GM18519 (cell line): ENCODE data around the gene ANKRD55.
"Not testable (repeated sequence)": the region's sequence is repeated elsewhere in the genome, so short reads cannot be mapped to it uniquely, and the experiment has no call there.

Experiments
- ATAC-seq: cut with Tn5 transposase; IDR thresholded peaks from one replicate; pipeline ENCODE4 v1.9.1; 2021; ENCODE audit warnings: mild to moderate bottlenecking, moderate library complexity; ENCODE audit not compliant: unreplicated experiment, low FRiP score

ANKRD55 gene

DNA sequence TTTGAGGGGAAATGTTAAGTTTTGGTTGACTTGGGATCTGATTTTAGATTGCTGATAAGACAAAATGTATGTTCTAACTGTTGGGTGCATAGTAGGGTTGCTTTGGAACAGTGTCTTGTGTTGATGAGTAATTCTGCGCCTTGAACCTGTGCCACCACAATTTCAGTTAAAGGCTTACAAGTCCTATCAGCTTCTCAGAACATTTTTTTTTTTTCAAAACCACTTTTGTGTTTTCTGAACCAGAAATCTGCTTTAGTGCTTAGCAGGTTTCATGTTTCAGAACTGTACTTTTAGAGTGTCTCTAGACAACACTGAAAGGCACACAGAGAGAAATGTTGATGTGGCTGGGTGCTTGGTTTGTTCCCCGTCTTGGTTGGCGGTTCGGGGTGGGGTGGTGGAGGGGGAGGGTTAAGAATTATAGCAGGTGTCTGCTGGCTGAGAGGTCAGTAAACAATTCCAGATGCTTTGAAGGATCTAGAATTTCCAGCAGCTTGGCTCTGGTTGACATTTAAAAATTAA, 84.6 kb downstream of the ANKRD55 start:
- peak; percentile 85 for ATAC-seq

DNA sequence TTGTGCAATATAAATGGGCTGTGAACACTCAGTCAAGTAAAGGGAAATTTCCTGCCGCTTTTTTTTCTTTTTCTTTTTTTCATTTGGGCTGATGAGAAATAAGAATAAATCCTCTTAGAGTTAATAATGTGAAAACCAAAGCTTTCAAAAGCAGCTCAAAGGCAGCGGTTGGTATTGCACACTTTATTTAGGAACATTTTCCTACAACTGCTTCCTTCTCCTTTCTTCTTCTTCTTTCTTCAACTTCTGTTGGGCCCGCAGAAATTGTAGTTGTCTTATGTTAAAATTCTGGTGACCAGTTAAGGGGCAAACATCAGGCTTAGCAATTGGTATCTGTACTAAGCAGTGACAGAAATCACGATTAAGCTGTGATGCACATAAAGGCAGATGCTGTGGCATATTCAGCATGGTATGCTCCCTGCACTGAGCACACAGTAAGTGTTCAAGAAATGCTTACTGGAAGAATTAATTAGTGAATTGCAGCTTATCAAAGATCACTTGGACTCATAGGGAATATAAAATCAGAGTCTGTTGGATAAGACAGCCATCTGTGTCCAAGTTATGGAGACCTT, 85.4 kb downstream of the ANKRD55 start:
- ATAC-seq, result no peak

DNA sequence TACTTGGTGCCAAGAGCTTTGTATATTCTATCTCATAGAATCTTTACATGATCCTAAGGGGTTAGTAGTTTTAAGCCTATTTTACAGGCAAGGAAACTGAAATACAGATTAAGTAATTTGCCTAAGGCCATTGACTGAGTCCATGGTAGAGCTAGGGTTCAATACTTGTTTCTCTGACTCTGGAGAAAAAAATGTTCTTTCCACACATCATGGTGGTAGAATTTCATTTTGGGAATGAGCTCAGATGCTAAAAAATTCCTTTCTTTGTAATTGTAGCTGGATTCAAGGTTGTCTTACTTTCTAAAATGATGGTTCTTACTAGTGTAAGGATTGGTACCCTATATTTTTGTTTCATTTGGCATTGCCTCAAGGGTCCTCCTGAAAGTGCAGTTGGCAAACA, 86.0 kb downstream of the ANKRD55 start:
- ATAC-seq, result no peak

DNA sequence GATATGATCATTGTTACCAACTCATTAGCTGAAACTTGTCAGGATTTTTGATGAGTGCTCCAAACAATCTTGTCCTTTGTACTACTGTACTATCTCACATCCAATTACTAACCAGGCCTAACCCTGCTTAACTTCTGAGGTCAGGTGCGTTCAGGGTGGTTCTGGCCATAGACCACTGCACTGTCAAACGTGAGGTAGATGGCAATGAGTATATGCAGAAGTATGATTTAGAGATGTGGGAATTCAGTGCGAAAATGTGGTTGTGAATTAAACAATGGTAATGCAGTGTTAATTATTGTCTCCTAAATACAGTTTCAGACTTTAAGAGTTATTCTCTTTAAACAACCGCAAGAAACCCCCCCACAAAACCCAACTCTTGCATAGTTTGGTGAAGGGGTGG, 86.5 kb downstream of the ANKRD55 start:
- ATAC-seq, result no peak

DNA sequence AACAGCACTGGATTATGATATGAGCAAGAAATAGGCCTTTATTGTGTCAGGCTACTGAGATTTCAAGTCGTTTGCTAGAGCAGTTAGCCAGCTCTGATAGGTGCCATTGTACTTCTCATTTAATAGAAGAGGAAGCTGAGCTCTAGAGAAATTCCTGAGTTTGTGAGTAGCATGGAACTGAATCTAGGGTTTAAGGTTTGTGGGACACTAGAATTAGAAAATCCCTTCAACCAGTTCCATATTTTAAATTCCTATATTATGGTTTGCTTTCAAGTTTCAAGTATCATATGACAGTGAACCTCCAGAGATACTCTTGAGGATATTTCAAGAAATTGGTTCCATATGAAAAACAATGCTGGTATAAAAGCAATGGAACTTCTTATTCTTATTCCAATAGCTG, 87.6 kb downstream of the ANKRD55 start:
- no peak for ATAC-seq

DNA sequence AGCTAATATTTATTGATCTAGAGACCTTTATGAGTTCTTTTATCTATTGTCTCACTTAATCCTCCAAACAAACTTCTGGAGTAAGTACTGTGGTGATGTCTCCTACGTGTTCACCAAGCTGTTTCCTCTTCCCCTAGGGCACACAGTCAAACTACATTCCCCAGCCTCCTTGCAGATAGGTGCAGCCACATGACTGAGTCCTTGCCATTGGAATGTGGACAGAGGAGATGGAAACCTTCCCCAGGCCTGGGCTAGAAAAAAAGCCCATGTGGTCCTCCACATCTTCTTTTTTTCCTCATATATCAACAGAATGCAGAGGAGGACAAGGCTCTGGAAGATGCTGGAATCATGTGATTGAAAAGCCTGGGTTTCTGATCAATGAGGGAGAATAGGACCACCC, 88.0 kb downstream of the ANKRD55 start:
- ATAC-seq, result no peak

DNA sequence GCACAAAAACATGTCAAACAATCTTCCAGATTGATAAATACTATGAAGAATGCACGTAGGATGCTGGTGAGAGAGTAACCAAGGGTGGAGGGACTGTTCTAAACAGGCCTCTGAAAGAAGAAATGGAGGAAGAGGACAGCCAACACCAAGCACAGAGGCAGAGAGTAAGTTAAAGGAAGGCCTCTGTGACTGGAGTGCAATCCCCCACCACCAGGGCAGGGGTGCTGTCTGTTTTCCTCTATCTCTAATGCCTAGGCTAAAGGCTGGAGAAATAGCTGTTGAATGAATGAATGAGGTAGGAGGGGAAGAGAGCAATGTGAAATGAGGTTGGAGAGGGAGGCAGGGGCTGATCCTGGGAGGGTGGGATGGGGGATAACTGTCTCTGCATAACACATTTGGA, 88.9 kb downstream of the ANKRD55 start:
- ATAC-seq, result no peak

DNA sequence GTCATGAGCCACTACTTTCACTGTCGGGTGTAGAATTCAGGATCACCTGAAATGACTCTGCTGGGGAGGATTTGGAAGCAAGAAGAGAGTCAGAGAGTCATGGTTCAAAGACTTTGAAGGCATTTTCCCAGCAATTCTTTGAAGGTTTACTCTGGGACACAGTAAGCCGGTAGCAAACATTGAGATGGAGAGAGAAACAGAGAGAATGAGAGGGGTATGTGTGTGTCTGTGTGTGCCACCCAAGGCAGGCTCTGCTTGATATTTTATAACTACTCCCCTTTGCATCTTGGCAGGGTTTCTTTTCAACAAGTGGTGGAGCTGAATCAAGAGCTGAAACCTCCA, 89.8 kb downstream of the ANKRD55 start:
- ATAC-seq, result no peak

DNA sequence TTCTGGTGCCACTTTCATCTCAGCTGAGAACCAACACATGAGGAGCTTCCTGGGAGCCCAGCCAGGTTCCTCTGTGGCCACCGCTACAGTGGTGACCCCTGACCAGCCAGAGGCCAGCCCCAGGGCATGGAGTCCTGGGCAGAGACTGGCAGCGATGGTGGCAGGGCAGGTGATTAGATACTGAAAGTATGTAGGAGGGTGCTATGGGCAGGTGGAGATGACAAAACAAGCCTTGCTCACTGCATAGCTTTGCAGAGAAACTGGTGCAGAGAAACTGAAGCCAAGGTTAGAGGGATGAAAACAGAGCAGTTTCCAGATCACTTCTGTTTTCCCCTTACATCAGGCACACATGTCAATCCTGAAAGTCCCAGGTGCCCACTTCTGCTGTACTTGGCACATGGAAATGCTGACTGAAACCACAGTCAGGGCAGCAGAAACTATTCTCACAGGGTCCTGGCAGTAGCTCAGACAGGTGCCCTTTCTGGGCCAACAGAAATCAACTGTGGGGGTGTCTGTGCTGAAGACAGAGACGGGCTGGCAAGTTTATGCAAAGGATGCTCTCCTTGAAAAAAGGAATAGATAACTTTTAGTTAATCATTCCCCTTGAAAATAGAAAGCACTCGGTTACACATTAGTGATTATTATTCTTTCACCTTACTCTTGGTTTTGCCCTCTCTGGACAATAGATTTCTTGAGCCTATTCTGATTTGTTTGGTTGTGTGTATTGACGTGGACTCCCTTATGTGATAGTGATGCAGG, 90.3 kb downstream of the ANKRD55 start:
- ATAC-seq, result peak; percentile 54

DNA sequence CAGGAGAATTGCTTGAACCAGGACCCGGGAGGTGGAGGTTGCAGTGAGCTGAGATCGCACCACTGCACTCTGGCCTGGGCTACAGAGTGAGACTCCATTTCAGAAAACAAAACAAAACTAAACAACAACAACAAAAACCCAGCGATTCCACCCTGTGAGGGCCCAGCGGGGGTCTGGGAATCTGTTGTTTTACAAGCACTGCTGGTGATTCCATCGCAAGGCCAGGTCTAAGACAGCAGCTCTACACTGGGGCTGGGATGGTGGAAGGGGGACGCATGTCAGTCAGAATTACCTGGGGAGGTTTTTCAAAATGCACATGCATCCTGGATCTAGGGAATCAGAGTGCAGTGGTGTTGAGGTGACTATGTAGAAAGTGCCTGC, 90.9 kb downstream of the ANKRD55 start:
- no peak for ATAC-seq

DNA sequence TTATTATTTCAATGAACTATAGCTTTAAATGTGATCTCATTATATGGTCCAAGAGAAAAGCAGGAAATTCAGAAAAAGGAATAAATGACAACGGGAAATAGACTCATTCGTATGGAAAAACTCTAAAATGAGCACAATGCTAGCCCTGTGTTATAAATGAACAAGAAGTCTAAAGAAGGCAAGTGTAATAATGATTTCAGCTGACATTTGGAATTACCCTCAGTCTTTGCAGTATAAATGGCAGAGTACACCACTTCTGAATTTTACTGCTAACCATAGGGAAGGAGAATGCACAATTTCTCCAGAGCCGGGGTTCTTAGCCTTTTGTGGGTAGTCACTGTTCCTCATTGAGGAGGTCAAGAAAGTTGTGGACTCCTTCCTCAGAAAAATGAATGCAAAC, 93.1 kb downstream of the ANKRD55 start:
- ATAC-seq, result no peak

DNA sequence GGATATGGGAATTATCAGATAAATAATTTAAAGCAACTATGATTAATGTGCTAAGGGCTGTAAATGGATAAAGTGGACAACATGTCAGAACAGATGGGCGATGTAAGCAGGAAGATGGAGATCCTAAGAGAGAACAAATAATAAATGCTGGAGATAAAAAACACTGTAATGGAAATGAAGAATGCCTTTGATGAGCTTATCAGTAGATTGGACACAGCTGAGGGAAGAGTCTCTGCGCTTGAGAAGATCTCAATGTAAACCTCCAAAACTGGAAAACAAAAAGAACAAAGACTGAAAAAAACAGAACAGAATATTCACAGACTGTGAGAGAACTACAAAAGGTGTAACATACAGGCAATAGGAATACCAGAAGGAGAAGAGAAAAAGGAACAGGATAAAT, 102.5 kb downstream of the ANKRD55 start:
- ATAC-seq, result no peak

DNA sequence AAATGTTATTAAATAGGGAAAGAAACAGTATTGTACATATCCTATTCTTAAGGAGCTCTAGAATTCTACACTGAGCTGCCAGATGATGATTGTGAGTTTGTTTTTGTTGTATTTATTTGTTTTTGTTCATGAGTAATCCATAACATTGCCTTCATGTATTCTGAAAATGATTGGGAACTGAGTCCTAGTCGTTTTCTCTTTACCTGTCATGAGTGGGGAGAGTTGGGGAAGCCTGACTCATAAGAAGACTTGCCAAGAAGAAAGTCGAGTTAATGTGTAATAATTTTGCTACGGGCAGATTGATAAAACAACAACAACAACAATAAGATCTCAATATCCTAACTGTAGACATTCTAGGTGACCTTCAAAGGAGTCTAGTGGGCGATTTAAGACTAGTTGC, 103.8 kb downstream of the ANKRD55 start:
- ATAC-seq, result no peak

DNA sequence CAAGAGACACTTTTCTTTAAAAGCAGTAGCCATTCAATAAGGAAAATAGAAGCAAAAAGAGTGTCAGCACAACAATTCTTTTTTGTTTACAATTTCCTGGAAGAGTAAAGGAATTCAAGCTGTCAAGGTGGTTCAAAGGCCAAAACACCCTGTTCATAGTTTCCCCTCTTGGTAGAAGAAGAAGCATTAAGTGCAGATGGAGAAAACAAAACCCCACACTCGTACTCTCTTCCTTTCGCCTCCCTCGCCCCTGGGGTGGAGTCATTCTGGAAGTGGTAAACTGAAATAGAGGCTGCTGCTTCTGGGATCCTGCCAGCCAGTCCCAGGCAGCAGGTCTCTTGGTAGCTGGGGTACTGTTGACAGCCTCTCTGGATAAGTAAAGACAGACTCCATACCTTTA, 105.0 kb downstream of the ANKRD55 start:
- no peak for ATAC-seq

DNA sequence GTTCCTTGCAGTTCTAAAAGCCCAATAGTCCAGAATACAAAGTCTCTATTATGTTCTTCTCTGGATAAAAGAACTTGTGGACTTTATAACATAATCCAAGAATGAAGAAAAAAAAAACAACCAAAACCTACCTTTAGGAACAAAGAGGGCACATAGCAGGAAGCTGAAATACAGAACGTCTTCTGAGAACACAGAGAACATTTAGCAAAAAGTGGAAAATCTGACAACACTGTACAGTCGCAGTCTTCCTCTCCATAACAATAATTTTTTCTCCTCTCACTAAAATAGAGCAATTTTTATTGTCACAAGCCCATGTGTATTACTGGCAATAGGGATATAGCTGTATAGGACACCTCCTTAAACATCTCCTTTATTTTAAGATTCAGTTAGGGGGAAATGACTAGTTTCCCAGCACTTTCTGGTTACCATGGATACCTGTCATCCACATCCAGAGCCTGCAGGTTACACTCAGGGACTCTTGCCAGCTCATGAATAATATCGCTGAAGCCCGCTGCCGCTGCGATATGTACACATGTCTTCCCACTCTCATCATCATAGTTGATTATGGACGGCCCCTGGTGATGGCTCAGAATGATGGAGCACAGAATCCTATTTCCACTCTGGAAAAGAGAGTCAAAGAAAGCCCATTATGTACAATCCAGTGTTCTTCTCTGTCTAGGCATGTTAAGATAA, 106.5 kb downstream of the ANKRD55 start:
- no peak for ATAC-seq

DNA sequence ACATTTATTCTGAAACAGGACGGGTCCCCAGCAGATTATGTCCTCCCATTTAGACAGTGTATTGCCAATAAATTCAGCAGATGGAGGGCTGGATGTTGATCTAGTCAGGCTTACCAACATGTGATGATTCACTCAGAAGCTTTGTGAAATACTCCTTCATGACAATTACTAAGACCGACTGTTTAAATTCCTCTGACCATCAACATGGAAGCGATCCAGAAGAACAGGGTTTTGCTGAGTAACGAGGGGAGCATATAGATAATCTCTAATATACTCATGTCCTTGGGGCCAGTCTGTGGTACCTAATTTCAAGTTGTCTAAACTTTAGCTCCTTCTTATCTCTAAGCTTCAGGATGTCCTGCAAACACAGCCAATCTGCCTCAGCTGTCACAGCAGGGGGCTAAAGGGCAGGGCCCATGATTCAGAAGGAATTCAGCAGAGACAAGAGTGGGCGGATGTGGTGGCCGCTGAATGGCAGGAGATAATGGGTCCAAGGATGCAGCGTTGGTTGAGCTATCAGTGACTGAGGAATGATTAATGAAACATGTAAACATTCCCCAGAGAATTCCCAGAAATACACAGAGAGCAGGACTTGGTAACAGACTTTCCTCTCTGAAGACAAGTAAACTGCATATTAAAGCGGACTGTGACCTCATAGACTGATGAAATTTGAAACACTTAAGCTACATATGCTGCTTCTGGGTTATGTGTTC, 109.4 kb downstream of the ANKRD55 start:
- no peak for ATAC-seq

DNA sequence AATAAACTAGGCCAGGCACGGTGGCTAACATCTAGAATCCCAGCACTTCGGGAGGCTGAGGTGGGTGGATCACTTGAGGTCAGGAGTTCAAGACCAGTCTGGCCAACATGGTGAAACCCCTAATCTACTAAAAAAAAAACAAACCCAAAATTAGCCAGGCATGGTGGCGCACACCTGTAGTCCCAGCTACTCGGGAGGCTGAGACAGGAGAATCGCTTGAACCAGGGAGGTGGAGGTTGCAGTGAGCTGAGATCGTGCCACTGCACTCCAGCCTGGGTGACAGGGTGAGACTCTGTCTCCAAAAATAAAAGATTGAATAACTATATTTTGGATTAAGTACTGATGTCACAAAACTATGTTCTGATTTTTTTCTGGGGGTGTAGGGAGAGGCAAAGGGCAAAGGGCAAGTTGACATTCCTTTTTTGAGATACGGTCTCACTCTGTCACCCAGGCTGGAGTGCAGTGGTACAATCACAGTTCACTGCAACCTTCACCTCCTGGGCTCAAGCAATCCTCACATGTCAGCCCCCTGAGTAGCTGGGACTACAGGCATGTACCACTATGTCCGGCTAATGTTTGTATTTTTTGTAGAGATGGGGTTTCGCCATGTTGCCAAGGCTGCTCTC, 110.7 kb downstream of the ANKRD55 start:
- not testable (repeated sequence) for ATAC-seq

DNA sequence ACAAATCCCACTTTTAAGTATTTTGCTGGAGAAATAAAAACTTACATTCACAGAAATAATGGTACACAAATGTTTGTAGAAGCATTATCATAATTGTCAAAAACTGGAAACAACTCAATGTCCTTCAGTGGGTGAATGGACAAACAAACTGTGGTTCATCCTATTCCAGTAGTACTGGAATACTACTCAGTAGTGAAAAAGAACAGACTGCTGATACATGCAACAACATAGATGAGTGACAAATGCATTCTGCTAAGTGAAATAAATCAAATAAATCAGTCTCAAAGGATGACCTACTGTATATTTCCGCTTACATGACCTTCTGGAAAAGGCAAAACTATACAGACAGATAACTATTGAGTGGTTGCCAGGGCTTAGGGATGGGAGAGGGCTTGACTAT, 114.1 kb downstream of the ANKRD55 start:
- ATAC-seq, result no peak

DNA sequence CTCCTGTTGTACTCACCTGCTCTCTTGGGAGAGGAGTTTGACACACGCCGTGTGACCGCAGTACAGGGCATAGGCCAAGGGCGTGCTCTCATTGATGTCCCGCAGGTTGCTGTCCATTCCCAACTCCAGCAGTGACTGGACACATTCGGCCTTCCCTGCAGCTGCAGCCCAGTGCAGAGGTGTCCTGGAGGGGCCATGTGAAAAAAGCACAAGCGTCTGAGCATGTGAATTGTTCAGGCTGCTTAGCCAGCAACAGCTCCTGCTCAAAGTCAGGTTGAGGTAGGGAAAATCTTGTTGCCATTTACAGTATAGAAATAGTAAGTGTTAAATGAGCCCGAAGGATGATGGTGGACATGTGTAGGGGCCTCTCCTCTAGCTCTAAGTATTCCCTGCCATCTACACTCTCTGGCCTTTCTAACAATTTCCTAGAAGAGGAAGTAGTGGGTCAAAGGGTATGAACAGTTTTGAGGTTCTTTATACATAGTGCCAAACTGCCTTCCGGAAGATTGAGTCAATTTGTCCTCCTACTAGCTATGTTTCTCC, 116.5 kb downstream of the ANKRD55 start:
- ATAC-seq, result no peak

DNA sequence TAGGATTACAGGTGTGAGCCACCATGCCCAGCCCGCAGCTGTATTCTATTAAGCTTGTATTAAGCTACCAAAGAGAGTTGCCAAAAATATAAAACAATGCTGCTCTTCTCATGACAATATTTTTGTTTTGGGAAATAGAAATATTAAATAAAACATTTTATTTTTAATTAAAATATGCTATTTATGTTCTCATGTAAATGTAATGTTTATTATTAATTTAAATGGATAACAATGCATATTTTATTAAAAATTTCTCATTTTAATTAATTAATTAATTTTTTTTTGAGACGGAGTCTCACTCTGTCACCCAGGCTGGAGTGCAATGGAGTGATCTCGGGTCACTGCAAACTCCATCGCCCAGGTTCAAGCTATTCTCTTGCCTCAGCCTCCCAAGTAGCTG, 117.5 kb downstream of the ANKRD55 start:
- no peak for ATAC-seq
